ENCODE measurements around the gene TUSC2.

GRCh38 chr3:50369012-50369670 lies 41.1 kb upstream of the TUSC2 start:
- no peak for TF ChIP-seq CTCF (IDR thresholded peaks at IDR 0.05; ENCODE audit: insufficient read depth, low read length, poor library complexity, severe bottlenecking)
- no peak for TF ChIP-seq EZH2phosphoT487 (conservative IDR thresholded peaks at IDR 0.05; ENCODE audit: low read length)

All from SU-DHL-6 (cell line).